H1 (cell line): ENCODE results near the gene MED12L. TPM values are rescaled to one million over a fixed set of nuclear protein-coding genes. Genes with fewer than 3 reads are reported as not detected.

Experiments used
- CTCF ChIA-PET: fragments of 300-600 bp; sonication (Branson Sonifier 250); formaldehyde crosslinking; loops from one replicate; lab custom pipeline; 2021; ENCODE audit not compliant: partially characterized antibody; lab: Charles Lee
- POLR2A ChIA-PET: fragments of 300-600 bp; sonication (Branson Sonifier 250); formaldehyde crosslinking; loops from one replicate; lab custom pipeline; 2021; ENCODE audit warnings: inconsistent platforms; ENCODE audit not compliant: partially characterized antibody; lab: Charles Lee
- DNase-seq, 2 experiments: peaks; one replicate each; pipeline versions ENCODE4 v3.0.0 to v3.0.0-alpha.2; 2010 to 2022; ENCODE audit warnings: low spot score in 2 of 2, low read depth in 1 of 2, mixed read lengths in 1 of 2
- FAIRE-seq: peaks from 2 replicates; lab custom pipeline; 2011; peaks lifted over from hg19 to GRCh38; lab: Jason Lieb, UNC
- H2AFZ ChIP-seq: 2 replicates; pipeline ENCODE4 v1.8.1; 2012; ENCODE audit warnings: low read length, inconsistent platforms
- H2AK5ac ChIP-seq: 2 replicates; pipeline ENCODE4 v1.6.1; 2013; ENCODE audit warnings: low read depth, low read length
- H2BK120ac ChIP-seq: replicated peaks from 2 replicates; pipeline ENCODE3; 2013; ENCODE audit warnings: low read depth, low read length, inconsistent platforms
- H2BK12ac ChIP-seq: 2 replicates; pipeline ENCODE4 v1.6.1; 2013; ENCODE audit warnings: low read depth, low read length
- H2BK15ac ChIP-seq: 2 replicates; pipeline ENCODE4 v1.6.1; 2013; ENCODE audit warnings: low read length
- H2BK20ac ChIP-seq: 2 replicates; pipeline ENCODE4 v1.6.1; 2013; ENCODE audit warnings: low read length
- H2BK5ac ChIP-seq: 2 replicates; pipeline ENCODE4 v1.6.1; 2013; ENCODE audit warnings: low read depth, low read length
- H3K14ac ChIP-seq: 2 replicates; pipeline ENCODE4 v1.6.1; 2013; ENCODE audit warnings: inconsistent platforms; ENCODE audit not compliant: insufficient read length
- H3K18ac ChIP-seq: 2 replicates; pipeline ENCODE4 v1.6.1; 2013; ENCODE audit warnings: low read length; ENCODE audit errors: extremely low read depth
- H3K23ac ChIP-seq: 2 replicates; pipeline ENCODE4 v1.6.1; 2013; ENCODE audit warnings: inconsistent platforms; ENCODE audit not compliant: insufficient read length
- H3K23me2 ChIP-seq: 2 replicates; pipeline ENCODE4 v1.6.1; 2013; ENCODE audit warnings: low read depth, low read length
- H3K27ac ChIP-seq: 2 replicates; pipeline ENCODE4 v1.6.1; 2011; ENCODE audit warnings: low read depth, low read length, inconsistent platforms
- H3K27me3 ChIP-seq, 4 experiments: replicated peaks in 1 of 4; 1 replicate in 1 of 4; 2 replicates in 3 of 4; pipeline versions ENCODE4 v1.6.1 to v1.8.1; 2011 to 2013; ENCODE audit warnings: low read length in 3 of 4, mild to moderate bottlenecking in 3 of 4, inconsistent platforms in 2 of 4, mixed read lengths in 2 of 4, moderate library complexity in 1 of 4; ENCODE audit not compliant: control insufficient read depth in 3 of 4, insufficient read depth in 3 of 4; ENCODE audit errors: extremely low read depth in 1 of 4
- H3K36me3 ChIP-seq, 4 experiments: 2 replicates each; pipeline versions ENCODE4 v1.6.1 to v1.8.1; 2011 to 2013; ENCODE audit warnings: mild to moderate bottlenecking in 4 of 4, low read length in 3 of 4, moderate library complexity in 2 of 4, control low read depth in 1 of 4, inconsistent platforms in 1 of 4; ENCODE audit not compliant: insufficient read depth in 4 of 4, control insufficient read depth in 2 of 4
- H3K4ac ChIP-seq: replicated peaks from 2 replicates; pipeline ENCODE3; 2013; ENCODE audit warnings: low read length, low read depth, mixed read lengths, inconsistent platforms; ENCODE audit not compliant: insufficient read length
- H3K4me1 ChIP-seq, 4 experiments: replicated peaks in 1 of 4; 1 replicate in 1 of 4; 2 replicates in 3 of 4; pipeline versions ENCODE4 v1.6.1 to v1.8.1; 2011 to 2013; ENCODE audit warnings: low read length in 3 of 4, inconsistent platforms in 2 of 4, mixed read lengths in 1 of 4; ENCODE audit not compliant: insufficient read depth in 4 of 4, control insufficient read depth in 3 of 4
- H3K4me2 ChIP-seq, 2 experiments: 2 replicates each; pipeline versions ENCODE4 v1.6.1 to v1.8.1; 2011 to 2013; ENCODE audit warnings: low read depth in 2 of 2, low read length in 2 of 2, control low read depth in 1 of 2, inconsistent platforms in 1 of 2, mild to moderate bottlenecking in 1 of 2; ENCODE audit not compliant: insufficient read depth in 1 of 2
- H3K4me3 ChIP-seq, 4 experiments: fragments of 200-600, 300-600 bp in 1 of 4; sonication (generic), shearing (Covaris generic), sonication (Bioruptor Twin) in 1 of 4; 2 replicates each; pipeline versions ENCODE4 v1.5.1 to v1.8.1; 2011 to 2016; ENCODE audit warnings: low read length in 4 of 4, low read depth in 3 of 4, control low read depth in 2 of 4, inconsistent platforms in 2 of 4, mild to moderate bottlenecking in 2 of 4, mixed read lengths in 1 of 4, moderate library complexity in 1 of 4; ENCODE audit not compliant: insufficient read depth in 2 of 4; ENCODE audit errors: extremely low read depth in 1 of 4
- H3K56ac ChIP-seq: replicated peaks from 2 replicates; pipeline ENCODE3; 2013; ENCODE audit warnings: low read depth, mild to moderate bottlenecking, mixed read lengths, low read length, inconsistent platforms; ENCODE audit not compliant: insufficient read length
- H3K79me1 ChIP-seq: 2 replicates; pipeline ENCODE4 v1.6.1; 2013; ENCODE audit warnings: low read depth, low read length, control low read depth
- H3K79me2 ChIP-seq, 2 experiments: 2 replicates each; pipeline versions ENCODE4 v1.6.1 to v1.8.1; 2012 to 2013; ENCODE audit warnings: low read length in 2 of 2, mild to moderate bottlenecking in 2 of 2, inconsistent platforms in 1 of 2; ENCODE audit not compliant: insufficient read depth in 2 of 2, control insufficient read depth in 1 of 2
- H3K9ac ChIP-seq, 4 experiments: replicated peaks in 1 of 4; 1 replicate in 1 of 4; 2 replicates in 3 of 4; pipeline versions ENCODE4 v1.6.1 to v1.8.1; 2011 to 2013; ENCODE audit warnings: low read depth in 3 of 4, low read length in 3 of 4, control low read depth in 2 of 4, mild to moderate bottlenecking in 2 of 4, moderate library complexity in 2 of 4, inconsistent platforms in 1 of 4; ENCODE audit errors: extremely low read depth in 1 of 4
- H3K9me3 ChIP-seq, 2 experiments: 2 replicates each; pipeline versions ENCODE4 v1.6.1 to v1.8.1; 2012 to 2013; ENCODE audit warnings: mild to moderate bottlenecking in 2 of 2, moderate library complexity in 2 of 2, control low read depth in 1 of 2, inconsistent platforms in 1 of 2, low read depth in 1 of 2, low read length in 1 of 2, mixed read lengths in 1 of 2; ENCODE audit not compliant: insufficient read depth in 2 of 2
- H4K20me1 ChIP-seq, 2 experiments: replicated peaks in 1 of 2; 2 replicates each; pipeline versions ENCODE3 to v1.8.1; 2011 to 2013; ENCODE audit warnings: inconsistent platforms in 2 of 2, low read length in 2 of 2, mild to moderate bottlenecking in 1 of 2; ENCODE audit not compliant: insufficient read depth in 2 of 2, control insufficient read depth in 1 of 2
- H4K5ac ChIP-seq: 2 replicates; pipeline ENCODE4 v1.6.1; 2013; ENCODE audit warnings: low read length, low read depth, mixed read lengths, inconsistent platforms; ENCODE audit not compliant: insufficient read length
- H4K8ac ChIP-seq: 2 replicates; pipeline ENCODE4 v1.8.0; 2013; ENCODE audit warnings: mild to moderate bottlenecking, moderate library complexity, low read length, inconsistent platforms; ENCODE audit not compliant: insufficient read depth; ENCODE audit errors: extremely low read depth
- H4K91ac ChIP-seq: replicated peaks from 2 replicates; pipeline ENCODE3; 2013; ENCODE audit warnings: low read length, mixed read lengths, inconsistent platforms; ENCODE audit not compliant: insufficient read length
- CTCF ChIP-seq, 3 experiments: IDR thresholded peaks; 1 replicate in 2 of 3; 2 replicates in 1 of 3; pipeline versions ENCODE4 v1.5.1 to v1.6.1; 2011; ENCODE audit warnings: low read length in 3 of 3, mild to moderate bottlenecking in 3 of 3, inconsistent platforms in 2 of 3, low read depth in 1 of 3, moderate library complexity in 1 of 3; ENCODE audit not compliant: insufficient read depth in 1 of 3; ENCODE audit errors: control extremely low read depth in 1 of 3
- JUN ChIP-seq: IDR thresholded peaks from 2 replicates; pipeline ENCODE4 v1.6.1; 2011; ENCODE audit warnings: low read depth, mild to moderate bottlenecking, improper control_type of control experiment, low read length
- NRF1 ChIP-seq: IDR thresholded peaks from 2 replicates; pipeline ENCODE4 v1.6.1; 2011; ENCODE audit warnings: mild to moderate bottlenecking, low read depth, low read length, improper control_type of control experiment
- SP2 ChIP-seq: IDR thresholded peaks from 2 replicates; pipeline ENCODE4 v1.6.1; 2012; ENCODE audit warnings: mild to moderate bottlenecking, low read length, inconsistent platforms
- SUZ12 ChIP-seq: fragments of 200-600 bp; sonication (generic); IDR thresholded peaks from 2 replicates; pipeline ENCODE4 v1.6.1; 2012; ENCODE audit warnings: mild to moderate bottlenecking, inconsistent platforms, low read length, moderate library complexity, mixed read lengths
- WGBS, 2 experiments: shearing (Covaris generic) in 1 of 2; methylation state at CpG; one replicate each; pipeline versions ENCODE4 v1.1.6 to v1.1.7; 2013 to 2015; ENCODE audit warnings: low lambda C conversion rate in 2 of 2, mixed read lengths in 2 of 2, inconsistent platforms in 1 of 2, low coverage in 1 of 2, missing lambda C conversion rate in 1 of 2; ENCODE audit not compliant: insufficient replicate concordance in 2 of 2, insufficient coverage in 1 of 2, insufficient read length in 1 of 2; ENCODE audit errors: extremely low coverage in 1 of 2, missing lambda C conversion rate in 1 of 2; 5-methylcytosine and 5-hydroxymethylcytosine counted together
- polyA plus RNA-seq, 7 experiments: library from polyadenylated mRNA; depleted of rRNA in 3 of 7; stranded (reverse) in 5 of 7; unstranded in 2 of 7; fragments of >200 nt in 5 of 7; fragments of 200-250 nt in 2 of 7; gene quantifications; 1 replicate in 5 of 7; 2 replicates in 1 of 7; 4 replicates in 1 of 7; pipeline versions ENCODE4 v1.2.1 to v1.2.3, GENCODE V29; 2011 to 2013; ENCODE audit warnings: missing spikeins in 2 of 7, mixed read lengths in 2 of 7
- total RNA-seq: library from RNA; stranded (reverse); fragmentation: NEBNext Ultra II Directional; extraction: Animal tissue kit (Norgen Biotek cat#: 25700); gene quantifications from 2 replicates; pipeline ENCODE4 v1.2.1, GENCODE V29; 2021

The MED12L gene
- total and polyA plus RNA-seq, 2 of the 8 experiments (the other 6 are each of a cell fraction or from before 2014, with no cell fraction given), result 3.6 to 26.2 TPM

- Histone ChIP-seq H3K9ac (no peak overlapping the region), H2AFZ (no peak overlapping the region), H3K27ac (no peak overlapping the region), H3K23ac (no peak overlapping the region), H3K36me3 (0 out of 8 replicates have a peak, but pooled peaks cover 0 to 3% (median 0%) of the 10 kb centered on the region in 4 experiments), H3K23me2 (no peaks in the 10 kb centered on the region), H2BK12ac (no peak overlapping the region), H3K79me1 (no peaks in the 10 kb centered on the region), H3K27me3 (no peaks in the 10 kb centered on the region), H3K79me2 (no peaks in the 10 kb centered on the region), H3K9me3 (no peaks in the 10 kb centered on the region), H4K5ac (no peak overlapping the region), H3K4me1 (peaks cover 0 to 2% (median 0%) of the 10 kb centered on the region in 4 experiments; a peak in 1 of 7 replicates), H3K56ac (no peak overlapping the region), H2BK120ac (no peak overlapping the region), H3K4me2 (no peak overlapping the region), H4K91ac (no peak overlapping the region), H2BK20ac (no peak overlapping the region), H2BK15ac (no peak overlapping the region), H3K14ac (no peak overlapping the region), H2BK5ac (no peak overlapping the region), H4K8ac (no peak overlapping the region), H3K18ac (no peak overlapping the region), H3K4me3 (no peak overlapping the region), H4K20me1 (no peaks in the 10 kb centered on the region), H2AK5ac (no peak overlapping the region), H3K4ac (no peak overlapping the region)
- ChIA-PET POLR2A (no interaction called here), CTCF (interaction anchor here (1.1 to 9.3 kb wide), 4 partner anchors 42 to 104 kb away, joined by 3 to 155 read pairs (median 4); no protein-coding TSS in a partner anchor)
- WGBS, 2 experiments, result 91% methylated on average over 5 of the region's 5 CpGs; no CpG with 5 or more reads in 1 of the 2 experiments
- TF ChIP-seq SUZ12 (no peak), SP2 (no peak), CTCF (IDR thresholded peaks at IDR 0.05; ENCODE audit: control extremely low read depth in 1 of 3, insufficient read depth in 1 of 3, low read depth in 1 of 3, low read length in 3 of 3) (no peak), JUN (no peak), NRF1 (no peak)
- no peak for DNase-seq
- FAIRE-seq, result no peak
Measured at GRCh38 chr3:151275091-151275490, 189.6 kb downstream of the MED12L start.
